GM18858 (cell line): Measurements from ENCODE around the gene DEF6.

ENCODE experiments used
- ATAC-seq: cut with Tn5 transposase; IDR thresholded peaks from one replicate; pipeline ENCODE4 v1.9.1; 2021; ENCODE audit not compliant: unreplicated experiment

DEF6 gene

DNA sequence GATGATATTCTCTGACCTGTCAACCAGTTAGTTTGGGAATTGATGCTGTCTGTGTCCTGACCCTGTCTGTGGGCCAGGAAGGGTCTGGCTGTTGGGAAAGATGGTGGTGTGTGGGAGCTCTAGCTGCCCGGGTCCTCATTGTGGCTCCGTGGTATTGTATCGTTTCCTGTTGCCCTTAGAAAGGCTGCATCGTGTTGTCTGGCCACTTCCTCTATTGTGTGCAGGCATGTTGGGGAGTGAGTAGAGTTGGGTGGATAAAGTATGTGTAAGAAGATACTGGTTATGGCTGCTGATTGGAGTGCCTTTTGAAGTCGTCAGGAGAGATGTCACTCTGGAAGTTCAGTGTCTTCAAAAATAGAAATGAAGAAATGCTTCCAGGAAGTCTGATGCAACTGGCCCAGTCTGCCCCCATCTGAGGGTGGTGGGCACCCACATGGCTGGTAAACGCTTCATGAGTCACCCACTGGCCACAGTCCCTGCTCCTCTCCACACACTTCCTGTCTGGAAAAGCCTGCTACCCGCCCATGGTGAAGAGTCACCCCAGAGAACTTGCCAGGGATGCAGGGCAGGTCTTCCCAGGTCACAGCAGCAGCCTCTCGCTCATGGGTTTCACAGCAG, 72.6 kb downstream of the DEF6 start:
- ATAC-seq, result peak; percentile 57

DNA sequence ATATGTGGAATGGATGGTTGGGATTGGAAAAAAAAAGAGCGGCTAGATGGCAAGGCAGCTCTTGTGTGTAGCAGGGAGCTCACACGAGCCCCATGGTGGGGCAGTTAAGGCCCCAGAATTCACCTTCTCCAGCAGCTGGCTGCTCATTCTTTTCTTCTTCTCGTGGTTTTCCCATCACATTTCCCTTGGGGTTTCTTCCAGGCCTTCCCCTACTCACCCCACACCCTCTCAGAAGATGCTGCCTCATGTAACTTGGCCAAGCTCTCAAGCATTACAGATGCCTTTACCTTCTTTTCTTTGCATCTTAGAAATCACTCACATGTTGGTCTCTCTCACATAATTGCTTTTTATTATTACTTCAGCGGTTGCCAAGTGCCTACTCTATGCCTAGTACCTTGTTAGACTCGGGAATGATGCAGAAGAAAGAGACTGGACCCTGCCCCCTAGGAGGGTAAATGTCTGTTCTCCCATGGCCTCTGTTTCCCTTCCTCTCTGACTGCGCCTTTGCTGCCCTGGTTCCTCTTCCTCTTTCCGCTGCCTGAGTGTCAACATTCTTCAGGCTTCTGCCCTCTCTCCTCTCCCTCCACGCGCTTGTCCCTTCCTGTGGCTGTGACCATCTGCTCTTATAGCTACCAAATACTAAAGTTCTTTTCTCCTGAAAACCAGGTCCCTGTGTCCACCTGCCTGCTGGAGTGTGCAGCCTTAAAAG, 73.3 kb downstream of the DEF6 start:
- no peak for ATAC-seq
